ENCODE data around the gene CYP19A1. TPM values are rescaled to one million over a fixed set of nuclear protein-coding genes. Genes with fewer than 3 reads are reported as not detected.

The CYP19A1 gene
- total and polyA plus RNA-seq, 9 of the 15 experiments (the other 6 are each of a cell fraction or from before 2014, with no cell fraction given), result 0.16 to 0.63 (median 0.47) TPM; not detected in 3

GRCh38 chr15:51320843-51321242, 17.6 kb downstream of the CYP19A1 start:
- Histone ChIP-seq H3K79me2 (ENCODE audit: control insufficient read depth, insufficient read depth, low read length) (no peaks in the 10 kb centered on the region), H3K4me3 (no peak overlapping the region), H3K9me1 (ENCODE audit: control insufficient read depth, insufficient read depth, low read length) (no peaks in the 10 kb centered on the region), H3K9ac (ENCODE audit: insufficient read depth in 1 of 2, low read depth in 2 of 2, low read length in 2 of 2) (no peak overlapping the region), H3K4me2 (ENCODE audit: insufficient read depth, low read length) (no peak overlapping the region), H3K27me3 (ENCODE audit: control insufficient read depth in 2 of 2, insufficient read depth in 2 of 2, low read length in 2 of 2) (peaks cover 3 to 13% of the 10 kb centered on the region in 2 experiments; a peak in 4 of 5 replicates), H2AFZ (ENCODE audit: low read depth, low read length) (no peak overlapping the region), H3K27ac (ENCODE audit: extremely low read depth, low read depth, low read length) (no peak overlapping the region), H3K4me1 (replicated peaks in 1 of 2; ENCODE audit: control insufficient read depth in 2 of 2, insufficient read depth in 2 of 2, low read length in 2 of 2) (no peaks in the 10 kb centered on the region; a peak in 1 of 5 replicates), H3K9me3 (replicated peaks; ENCODE audit: control insufficient read depth, insufficient read depth, low read depth, low read length) (no peaks in the 10 kb centered on the region), H4K20me1 (replicated peaks; ENCODE audit: control insufficient read depth, insufficient read depth, low read length) (no peaks in the 10 kb centered on the region; the same call in 1 of the 2 replicates), H3K36me3 (ENCODE audit: control insufficient read depth, insufficient read depth, low read length) (no peaks in the 10 kb centered on the region)
- 0% methylated on average over 2 of the region's 2 CpGs for WGBS (ENCODE audit: insufficient coverage, low coverage, missing lambda C conversion rate)
- POLR2A ChIA-PET, result interaction anchor here (1.0 kb wide), 1 partner anchor 24 kb away, joined by 3 read pairs; no protein-coding TSS in a partner anchor
- no peak for ATAC-seq
- in situ Hi-C loops (cut with MboI) (no loop called here), intact Hi-C loops (cut with micrococcal nuclease) (no loop called here)
- no peak for FAIRE-seq
- no peak for TF ChIP-seq ELF1 (tag; IDR thresholded peaks at IDR 0.05)
- no peak for TF ChIP-seq SAFB (IDR thresholded peaks at IDR 0.05; ENCODE audit: borderline replicate concordance, low read depth, low read length)
- no peak for TF ChIP-seq SRSF1 (IDR thresholded peaks at IDR 0.05; ENCODE audit: low read depth, low read length)
- no peak for TF ChIP-seq FOXJ2 (tag; IDR thresholded peaks at IDR 0.05)
- no peak for TF ChIP-seq MCM3 (IDR thresholded peaks at IDR 0.05)
- no peak for TF ChIP-seq PHF21A (IDR thresholded peaks at IDR 0.05; ENCODE audit: borderline replicate concordance, low read depth)
- no peak for TF ChIP-seq RNF2 (IDR thresholded peaks at IDR 0.05)
- TF ChIP-seq MLX (CRISPR knock-in tag; conservative IDR thresholded peaks at IDR 0.05), result no peak
- no peak for TF ChIP-seq ZNF124 (CRISPR knock-in tag; IDR thresholded peaks at IDR 0.05)
- no peak for TF ChIP-seq SAP30 (IDR thresholded peaks at IDR 0.05; ENCODE audit: borderline replicate concordance, insufficient read depth, low read depth, low read length, poor library complexity, severe bottlenecking)
- TF ChIP-seq ZNF511 (CRISPR knock-in tag; IDR thresholded peaks at IDR 0.05), result no peak
- no peak for TF ChIP-seq IRF2 (CRISPR knock-in tag; IDR thresholded peaks at IDR 0.05)
- no peak for TF ChIP-seq HDAC2 (IDR thresholded peaks at IDR 0.05)
- TF ChIP-seq ZNF507 (tag; conservative IDR thresholded peaks at IDR 0.05), result no peak
- no peak for TF ChIP-seq CBX8 (IDR thresholded peaks at IDR 0.05; ENCODE audit: borderline replicate concordance, extremely low read depth, low read depth, low read length, poor library complexity, severe bottlenecking)
- CTCF ChIA-PET (ENCODE audit: low intra/inter-chr PET ratio), result no interaction called here
- no peak for DNase-seq (ENCODE audit: extremely low read depth in 1 of 4, low spot score in 3 of 4)
- BruUV-seq (replicated peaks), result no TSS peak

All from K562 (cell line).